8988T (cell line): Measurements from ENCODE around the gene SNTA1.
A peak's percentile ranks its signal among the peaks of the same experiment; 100 is the strongest.
"Not testable (repeated sequence)": the region's sequence is repeated elsewhere in the genome, so short reads cannot be mapped to it uniquely, and the experiment has no call there.

Experiments used
- DNase-seq: peaks from one replicate; pipeline ENCODE4 v3.0.0; 2011

SNTA1 gene

DNA sequence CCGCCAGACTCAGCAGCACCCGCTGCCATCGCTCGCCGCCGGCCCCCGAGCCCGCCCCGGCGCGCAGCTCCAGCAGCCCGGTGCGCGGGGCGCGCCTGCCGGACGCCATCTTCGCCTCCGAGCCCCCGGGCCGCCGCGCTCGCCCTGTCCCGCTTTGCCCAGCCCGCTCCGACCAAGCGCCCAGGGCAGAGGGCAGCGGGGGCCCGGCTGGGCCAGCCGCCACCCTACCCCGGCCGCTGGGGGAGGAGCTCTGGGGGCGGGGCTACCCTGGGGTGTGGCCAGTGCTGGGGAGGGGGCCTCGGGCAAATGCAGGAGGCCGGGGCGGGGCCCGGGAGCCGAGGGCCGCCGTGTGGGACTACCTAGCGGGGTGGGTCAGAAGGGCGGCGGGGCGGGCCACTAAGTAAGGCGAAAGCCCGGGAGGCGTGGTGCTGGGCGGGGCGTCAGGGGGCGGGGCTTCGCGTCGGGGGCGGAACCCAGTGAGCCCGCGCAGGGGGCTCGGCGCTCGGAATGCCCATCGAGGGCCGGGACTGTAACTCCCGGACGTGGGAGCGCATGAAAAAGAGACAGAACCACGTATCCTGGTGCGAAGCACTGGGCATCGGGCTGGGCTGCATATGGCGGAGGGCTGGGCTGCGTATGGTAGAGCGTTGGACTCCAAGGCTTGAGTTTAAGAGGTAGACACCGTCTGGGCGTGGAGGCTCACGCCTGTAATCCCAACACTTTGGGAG lies at the start of gene SNTA1:
TSS of gene SNTA1 (minus strand) at position 252 of the 728 bp plus-strand sequence. CDS start at position 109, 143 bp downstream.
- DNase-seq, result peak; percentile 95

DNA sequence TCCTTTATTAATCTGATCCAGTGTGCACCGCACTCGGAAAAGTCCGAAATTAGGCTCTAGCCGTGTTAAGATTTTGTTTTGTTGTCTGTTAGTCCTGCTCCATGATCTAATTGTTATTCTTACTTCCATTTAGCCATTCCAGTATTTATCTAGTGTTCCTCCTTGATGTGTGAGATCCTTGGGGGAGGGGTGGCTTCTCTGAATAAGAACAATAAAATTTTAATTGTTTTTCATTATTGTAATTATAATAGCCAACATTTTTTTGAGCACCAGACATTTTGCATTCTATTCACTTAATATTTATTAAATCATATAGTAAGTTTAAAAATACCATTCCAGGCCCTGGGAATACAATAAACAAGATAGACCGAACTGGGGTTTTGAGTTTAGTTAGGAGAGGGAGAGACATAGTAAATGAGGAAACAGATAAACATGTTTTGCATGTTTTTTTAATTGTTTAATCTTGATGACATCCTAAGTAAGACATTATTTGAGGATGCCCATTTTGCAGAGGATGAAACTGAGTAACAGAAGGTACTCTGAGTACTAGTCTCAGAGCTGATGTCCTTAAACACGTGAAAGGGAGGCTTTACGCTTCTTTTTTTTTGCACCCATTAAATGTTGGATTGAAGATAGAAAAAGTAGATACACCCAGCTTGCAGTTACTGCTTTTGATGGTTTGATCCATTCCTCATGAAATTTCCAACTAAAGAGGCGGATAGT lies 47.5 kb upstream of the SNTA1 start:
- DNase-seq, result no peak

DNA sequence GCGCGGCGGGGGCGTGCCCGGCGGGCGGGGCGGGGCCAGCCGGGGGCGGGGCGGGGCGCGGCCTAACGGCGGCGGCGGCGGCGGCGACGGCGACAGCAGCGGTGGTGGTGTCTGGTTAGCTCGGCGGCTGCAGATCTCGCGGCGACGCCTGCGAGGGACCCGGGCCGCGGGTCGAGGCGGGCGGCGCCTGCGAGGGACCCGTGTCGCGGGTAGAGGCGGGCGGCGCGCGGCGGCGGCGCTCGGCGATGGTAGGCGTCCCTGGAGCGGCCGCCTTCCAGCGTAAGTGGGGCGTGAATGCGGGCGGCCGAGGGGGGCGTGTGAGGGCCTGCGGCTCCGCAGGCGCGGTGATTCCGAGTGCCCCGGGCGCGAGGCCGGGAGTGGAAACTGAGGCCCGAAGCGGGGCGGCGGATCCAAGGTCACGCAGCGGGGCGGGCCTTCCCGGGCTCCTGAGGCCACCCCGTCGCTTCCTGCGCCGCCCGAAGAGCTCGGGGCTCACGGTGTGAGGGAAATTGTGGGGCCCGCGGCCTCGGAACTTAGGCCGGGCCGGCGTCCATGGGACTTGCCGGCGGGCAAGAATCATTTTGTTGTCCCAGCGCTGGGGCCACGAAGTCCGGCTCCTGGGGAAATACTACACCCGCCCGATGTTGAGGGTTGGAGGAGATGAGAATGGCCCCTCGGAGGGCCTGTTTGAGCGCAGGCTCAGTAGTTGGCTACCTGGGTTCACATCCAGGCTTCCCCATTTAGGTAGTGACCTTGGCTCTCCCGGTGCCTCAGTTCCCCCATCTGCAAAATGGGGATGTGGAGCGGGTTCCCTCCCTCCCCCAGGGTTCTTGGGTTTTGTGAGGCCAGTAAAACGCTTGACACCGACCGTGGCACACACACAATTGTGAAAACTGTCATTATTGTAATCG lies 46.7 kb upstream of the SNTA1 start, which contains the start of gene CBFA2T2:
TSS of gene CBFA2T2 (plus strand) at position 74 of the 911 bp plus-strand sequence. CDS start at position 246, 172 bp downstream.
- DNase-seq, result no peak

DNA sequence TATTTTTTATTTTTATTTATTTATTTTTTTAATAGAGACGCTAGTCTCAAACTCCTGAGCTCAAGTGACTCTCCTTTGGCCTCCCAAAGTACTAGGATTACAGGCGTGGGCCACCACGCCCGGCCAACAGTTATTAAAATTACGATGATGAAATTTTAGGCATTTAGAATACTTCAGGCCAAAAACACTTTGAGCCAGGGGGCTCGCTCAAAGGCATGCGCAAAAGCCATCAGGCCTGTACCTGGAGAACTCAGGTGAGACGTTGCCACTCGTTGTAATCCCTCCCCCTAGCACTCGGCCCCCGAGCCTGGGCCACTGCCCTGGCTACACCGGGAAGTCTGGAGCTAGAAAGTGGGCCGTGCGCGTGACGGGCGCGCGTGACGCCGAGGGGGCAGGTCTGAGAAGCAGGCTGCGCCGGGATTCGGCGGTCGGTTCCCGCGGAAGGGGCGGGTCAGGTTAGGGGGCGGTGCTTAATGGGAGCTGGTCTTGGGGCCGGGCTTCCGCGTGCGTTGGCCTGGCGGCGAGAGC lies 46.0 kb upstream of the SNTA1 start:
- peak; percentile 98 for DNase-seq

DNA sequence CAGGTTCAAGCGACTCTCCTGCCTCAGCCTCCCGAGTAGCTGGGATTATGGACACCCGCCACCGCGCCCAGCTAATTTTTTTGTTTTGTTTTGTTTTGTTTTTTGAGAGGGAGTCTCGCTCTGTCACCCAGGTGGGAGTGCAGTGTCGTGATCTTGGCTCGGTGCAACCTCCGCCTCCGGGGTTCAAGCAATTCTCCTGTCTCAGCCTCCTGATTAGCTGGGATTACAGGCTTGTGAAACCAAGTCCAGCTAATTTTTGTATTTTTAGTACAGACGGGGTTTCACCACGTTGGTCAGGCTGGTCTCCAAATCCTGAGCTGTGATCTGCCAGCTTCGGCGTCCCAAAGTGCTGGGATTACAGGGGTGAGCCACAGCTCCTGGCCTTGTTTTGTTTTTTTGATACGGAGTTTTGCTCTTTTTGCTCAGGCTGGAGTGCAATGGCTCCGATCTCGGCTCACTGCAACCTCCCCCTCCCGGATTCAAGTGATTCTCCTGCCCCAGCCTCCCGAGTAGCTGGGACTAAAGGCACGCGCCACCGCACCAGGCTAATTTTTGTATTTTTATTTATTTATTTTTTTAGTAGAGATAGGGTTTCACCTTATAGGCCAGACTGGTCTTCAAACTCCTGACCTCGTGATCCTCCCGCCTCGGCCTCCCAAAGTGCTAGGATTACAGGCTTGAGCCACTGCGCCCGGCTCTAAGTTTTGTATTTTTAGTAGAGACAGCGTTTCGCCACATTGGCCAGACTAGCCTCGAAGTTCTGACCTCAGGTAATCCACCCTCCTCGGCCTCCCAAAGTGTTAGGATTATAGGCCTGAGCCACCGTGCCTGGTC lies 45.3 kb upstream of the SNTA1 start:
- not testable (repeated sequence) for DNase-seq

DNA sequence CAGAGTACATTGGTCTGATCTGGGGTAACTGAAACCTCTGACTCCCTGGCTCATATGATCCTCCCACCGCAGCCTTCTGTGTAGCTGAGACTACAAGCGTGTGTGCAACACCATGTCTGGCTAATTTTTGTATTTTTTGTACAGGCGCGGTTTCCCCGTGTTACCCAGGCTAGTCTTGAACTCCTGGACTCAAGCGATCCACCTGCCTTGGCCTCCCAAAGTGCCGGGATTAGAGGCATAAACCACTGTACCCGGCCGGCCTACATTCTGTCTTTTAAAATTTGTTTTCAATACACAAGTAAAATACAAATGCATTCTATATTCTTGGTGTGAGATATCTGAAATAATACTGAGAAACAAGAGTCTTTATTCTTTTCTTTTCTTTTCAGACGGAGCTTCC lies 44.6 kb upstream of the SNTA1 start:
- no peak for DNase-seq

DNA sequence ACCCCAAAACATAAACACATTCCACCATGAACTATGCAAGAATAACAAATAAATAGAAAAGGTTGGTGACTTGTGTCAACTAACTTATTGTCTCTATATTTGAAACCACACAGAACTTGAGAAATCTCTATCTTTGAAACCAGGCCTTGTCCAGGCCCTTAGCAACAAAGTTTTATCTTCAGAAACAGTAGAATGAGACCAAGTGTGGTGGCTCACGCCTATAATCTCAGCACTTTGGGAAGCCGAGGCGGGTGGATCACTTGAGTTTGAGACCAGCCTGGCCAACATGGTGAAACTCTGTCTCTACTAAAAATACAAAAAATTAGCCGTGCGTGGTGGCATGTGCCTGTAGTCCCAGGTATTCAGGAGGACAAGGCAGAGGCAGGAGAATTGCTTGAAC lies 39.6 kb upstream of the SNTA1 start:
- DNase-seq, result not testable (repeated sequence)

DNA sequence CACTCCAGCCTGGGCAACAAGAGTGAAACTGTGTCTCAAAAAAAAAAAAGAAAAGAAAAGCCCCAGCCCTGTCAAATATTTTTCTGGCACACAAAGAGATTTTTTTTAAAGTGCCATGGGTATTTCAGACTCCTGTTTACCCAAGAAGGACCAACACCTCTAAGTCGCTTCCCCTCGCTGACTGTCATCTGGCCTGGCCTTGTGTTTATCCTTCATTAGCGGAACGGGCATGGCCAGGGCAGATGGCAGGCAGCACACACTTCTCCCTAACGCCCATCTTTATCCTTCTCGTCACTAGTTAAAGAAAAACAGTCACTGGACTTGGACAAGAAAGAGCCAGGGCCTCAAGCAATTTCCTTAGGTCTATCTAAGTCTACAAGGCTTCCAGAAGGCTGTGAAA lies 39.0 kb upstream of the SNTA1 start:
- no peak for DNase-seq

DNA sequence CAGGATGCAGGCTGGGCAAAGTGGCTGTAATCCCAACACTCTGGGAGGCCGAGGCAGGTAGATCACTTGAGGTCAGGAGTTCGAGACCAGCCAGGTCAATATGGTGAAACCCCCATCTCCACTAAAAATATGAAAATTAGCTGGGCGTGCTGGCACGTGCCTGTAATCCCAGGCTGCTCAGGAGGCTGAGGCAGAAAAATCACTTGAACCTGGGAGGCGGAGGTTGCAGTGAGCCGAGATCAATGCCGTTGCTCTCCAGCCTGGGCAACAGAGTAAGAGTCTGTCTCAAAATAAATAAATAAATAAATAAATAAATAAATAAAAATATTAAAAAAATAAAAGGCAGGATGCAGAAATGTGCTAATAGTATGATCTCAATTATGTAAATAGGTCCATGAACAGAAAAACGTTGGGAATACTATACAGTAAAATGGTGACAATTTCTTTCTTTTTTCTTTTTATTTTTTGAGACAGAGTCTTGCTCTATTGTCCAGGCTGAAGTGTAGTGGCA lies 37.9 kb upstream of the SNTA1 start:
- no peak for DNase-seq

DNA sequence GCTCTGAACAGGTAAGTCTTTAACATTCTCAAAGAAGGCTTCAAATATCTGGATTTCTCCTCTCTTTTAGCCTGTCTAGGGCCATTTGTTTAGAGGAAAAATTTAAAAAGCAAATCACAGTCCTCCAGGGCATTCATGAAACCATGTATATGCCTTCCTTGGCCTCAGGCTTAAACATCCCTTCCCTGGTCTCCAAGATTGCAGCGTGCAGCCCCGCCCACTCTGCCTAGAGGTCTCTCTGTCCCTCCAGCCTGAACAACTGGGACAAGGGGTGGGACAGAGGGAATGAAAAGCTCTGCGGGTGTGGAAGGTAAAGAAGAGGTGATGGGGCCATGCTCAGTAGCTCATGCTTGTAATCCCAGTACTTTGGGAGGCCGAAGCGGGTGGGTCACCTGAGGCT lies 36.5 kb upstream of the SNTA1 start:
- no peak for DNase-seq

DNA sequence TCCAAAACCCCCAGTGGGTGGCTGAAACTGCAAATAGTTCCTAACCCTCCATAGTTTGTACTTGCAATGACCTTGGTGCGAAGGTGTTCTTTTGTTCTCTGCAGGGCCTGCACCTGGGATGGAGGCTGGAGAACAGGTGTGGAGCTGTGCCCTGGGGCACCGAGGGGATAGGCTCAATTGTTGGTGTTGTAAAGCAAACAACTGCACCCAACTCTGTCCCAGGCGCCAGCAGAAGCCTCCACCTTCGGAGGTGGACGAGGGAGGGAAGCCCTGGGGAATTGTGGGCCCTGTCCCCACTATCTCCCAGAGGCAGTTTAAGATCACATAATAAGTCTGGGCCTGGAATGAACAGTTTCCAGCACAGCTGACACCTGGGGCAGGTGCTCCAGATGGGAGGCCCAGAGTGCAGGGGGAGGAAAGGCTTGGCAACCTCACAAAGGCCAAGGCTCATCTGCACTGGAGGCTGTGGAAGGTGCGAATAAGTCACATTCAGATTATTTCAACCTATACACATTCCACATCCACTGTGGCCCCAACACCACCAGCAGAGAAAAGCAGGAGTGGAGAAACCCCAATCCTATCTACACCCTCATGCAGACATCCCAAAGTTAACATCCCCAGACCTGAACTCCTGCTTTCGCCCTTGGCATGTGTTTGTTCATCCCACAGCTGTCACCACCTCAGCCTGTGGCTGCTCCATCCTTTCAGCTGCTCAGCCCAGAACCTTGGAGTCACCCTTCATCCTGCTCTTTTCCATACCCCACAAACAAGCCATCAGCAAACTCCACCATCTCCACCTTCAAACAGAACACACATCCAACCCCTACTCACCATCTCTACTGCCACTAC lies 34.0 kb upstream of the SNTA1 start:
- no peak for DNase-seq

DNA sequence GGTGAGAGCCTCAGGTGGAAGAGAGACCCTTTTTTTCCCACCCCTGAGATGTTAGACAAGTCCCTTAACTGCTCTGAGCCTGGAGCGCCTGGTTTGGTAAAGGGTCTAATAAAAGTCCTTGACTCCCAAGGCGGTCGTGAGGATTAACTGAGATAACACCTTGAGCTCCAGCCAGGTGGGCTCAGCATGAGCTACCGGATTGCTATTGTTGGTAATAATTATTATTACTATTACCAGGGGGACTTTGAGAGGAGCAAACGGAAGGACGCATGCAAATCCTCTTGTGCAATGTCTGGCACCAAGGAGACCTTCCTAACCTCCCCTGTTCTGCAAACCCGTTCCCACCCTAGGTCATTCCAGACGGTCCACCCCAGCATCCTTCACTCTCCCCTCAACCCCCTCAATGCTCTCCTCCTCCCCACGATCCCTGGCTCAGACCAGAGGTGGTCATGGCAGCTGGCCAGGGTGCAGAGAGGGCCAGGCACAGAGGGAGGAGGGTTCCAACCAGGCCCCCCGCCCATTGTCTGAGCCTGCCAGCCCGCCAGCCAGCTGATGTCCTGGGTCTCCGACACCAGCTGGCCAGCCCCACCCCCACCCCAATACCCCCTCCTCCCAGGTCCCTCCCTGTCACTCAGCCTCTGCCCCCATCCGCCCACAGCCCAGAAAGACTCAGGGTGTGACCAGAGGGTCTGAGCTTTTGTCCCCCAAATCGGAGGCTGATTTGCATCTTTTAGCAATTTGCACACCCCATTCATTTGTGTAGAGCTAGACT lies 32.0 kb upstream of the SNTA1 start:
- no peak for DNase-seq

DNA sequence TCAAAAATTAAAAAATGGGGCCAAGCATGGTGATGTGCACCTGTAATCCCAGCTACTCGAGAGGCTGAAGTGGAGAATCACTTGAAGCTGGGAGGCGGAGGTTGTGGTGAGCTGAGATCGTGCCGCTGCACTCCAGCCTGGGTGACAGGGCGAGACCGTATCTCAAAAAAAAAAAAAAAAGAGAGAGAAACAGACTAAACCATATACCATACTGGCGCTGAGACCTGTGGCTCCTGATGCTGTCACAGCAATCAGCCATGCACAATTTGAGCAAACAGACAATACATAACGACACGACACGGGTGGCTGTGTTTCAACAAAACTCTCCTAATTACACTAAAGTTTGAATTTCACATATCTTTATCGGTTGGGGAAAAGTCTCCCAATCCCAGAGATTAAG lies 31.4 kb upstream of the SNTA1 start:
- no peak for DNase-seq

DNA sequence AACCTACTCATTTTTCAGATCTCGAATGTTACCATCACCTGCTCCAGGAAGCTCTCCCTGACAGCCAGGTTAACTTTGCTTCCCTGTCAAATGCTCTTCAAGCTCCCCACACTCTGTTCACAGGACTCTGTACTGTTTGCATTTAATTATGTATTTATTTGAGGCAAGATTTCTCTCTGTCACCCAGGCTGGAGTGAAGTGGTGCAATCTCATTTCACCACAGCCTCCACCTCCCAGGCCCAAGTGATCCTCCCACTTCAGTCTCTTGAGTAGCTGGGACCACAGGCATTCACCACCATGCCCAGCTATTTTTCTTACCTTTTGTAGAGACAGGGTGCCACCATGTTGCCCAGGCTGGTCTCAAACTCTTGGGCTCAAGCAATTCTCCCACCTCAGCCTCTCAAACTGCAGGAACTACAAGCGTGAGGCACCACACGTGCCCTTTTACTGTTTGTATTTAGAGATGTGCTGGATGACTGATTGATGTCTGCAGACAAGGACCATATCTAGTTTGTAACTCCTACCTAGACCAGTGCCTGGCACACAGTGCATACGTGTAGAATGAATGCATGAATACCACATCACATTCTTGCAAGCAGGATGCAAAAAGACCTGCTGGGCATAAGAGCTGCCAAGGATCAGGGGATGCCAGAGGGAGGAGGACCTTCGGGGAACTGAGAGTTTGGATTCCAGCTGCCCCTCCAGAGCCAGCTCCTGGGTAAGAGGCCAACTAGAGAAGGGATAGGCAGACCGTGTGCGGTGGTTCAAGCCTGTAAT lies 30.7 kb upstream of the SNTA1 start:
- DNase-seq, result no peak

DNA sequence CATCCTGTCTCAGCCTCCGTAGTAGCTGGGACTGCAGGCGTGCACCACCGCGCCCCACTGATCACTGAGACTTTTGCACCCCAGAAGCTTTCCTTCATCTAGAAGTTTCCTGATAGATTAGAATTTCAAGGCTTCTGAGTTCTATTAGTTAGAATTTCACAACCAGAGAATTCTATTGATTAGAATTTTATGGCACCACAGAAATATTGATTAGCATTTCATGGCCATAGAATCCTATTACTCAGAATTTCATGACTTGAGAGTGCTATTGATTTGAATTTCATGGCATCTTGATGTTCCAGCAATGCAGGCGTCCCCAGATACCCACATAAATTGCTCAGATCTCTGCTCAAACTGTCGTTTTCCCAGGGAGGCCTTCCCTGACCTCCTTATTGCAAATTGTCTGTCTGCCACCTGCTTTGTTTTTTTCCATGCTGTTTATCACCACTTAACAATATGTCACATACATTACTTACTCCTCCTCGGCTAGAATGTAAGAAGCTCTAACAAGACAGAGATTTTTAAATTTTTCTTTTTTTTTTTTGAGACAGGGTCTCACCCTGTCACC lies 29.4 kb upstream of the SNTA1 start:
- DNase-seq, result no peak

DNA sequence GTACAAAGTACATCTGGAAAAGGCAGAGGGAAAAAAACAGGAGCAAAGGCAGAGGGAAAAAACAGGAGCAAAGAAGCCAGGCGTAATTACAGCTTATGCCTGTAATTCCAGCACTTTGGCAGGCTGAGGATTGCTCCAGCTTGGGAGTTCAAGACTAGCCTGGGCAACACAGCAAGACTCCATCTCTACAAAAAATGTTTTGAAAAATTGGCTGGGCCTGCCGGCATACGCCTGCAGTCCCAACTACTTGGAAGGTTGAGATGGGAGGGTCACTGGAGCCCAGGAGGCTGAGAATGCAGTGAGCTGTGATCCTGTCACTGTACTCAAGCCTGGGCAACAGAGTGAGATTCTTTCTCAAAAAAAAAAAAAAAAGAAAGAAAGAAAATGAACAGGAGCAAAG lies 27.3 kb upstream of the SNTA1 start:
- DNase-seq, result no peak

DNA sequence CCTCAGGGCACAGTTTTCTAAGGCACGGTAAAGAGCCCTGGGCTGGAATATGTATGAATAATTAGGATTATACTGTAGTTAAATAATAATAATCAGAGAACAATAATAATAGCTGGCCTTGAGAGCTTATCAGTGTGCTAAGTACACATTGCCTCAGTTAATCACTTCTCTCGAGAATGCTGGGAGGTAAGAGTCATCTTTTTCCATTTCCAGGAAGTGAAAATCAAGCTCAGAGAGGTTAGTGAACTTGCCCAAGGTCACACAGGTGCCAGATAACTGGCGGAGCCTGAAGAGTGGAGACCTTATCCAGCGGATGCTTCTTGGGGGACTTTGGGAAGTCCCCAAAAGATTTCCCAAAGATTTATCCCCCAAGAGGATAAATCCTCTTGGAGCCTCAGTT lies 26.9 kb upstream of the SNTA1 start:
- no peak for DNase-seq

DNA sequence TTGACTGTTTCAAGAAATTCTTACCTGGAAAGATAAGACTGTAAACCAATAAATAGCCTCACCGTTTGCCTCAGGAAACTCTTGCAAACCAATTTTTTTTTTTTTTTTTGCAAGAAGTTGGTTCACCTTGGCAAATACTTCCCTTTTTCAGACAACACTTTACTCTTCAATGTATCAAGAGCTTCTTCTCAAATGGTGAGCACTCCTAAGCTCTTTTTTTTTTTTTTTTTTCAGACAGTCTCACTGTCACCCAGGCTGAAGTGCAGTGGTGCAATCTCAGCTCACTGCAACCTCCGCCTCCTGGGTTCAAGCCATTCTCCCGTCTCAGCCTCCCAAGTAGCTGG lies 22.7 kb upstream of the SNTA1 start:
- no peak for DNase-seq
